NCI-H460 (cell line): Measurements from ENCODE around the gene DNAJC24. TPM values are rescaled to one million over a fixed set of nuclear protein-coding genes. Genes with fewer than 3 reads are reported as not detected.

Experiments used
- DNase-seq: peaks from one replicate; pipeline ENCODE4 v3.0.0-alpha.2; 2016; ENCODE audit warnings: low read depth; ENCODE audit errors: extremely low read depth
- total RNA-seq: library from RNA; depleted of rRNA; stranded (reverse); fragments of >200 nt; shearing (Covaris generic); gene quantifications from 2 replicates; pipeline ENCODE4 v1.2.3, GENCODE V29; 2014

DNAJC24 gene
- total RNA-seq, 1 experiment from 2014 or later, result 21.9 TPM

GRCh38 chr11:31412946-31413345, 43.3 kb downstream of the DNAJC24 start:
- no peak for DNase-seq

GRCh38 chr11:31414338-31414737, 44.7 kb downstream of the DNAJC24 start:
- DNase-seq, result no peak

- no peak for DNase-seq
Observed at GRCh38 chr11:31415435-31415834, 45.8 kb downstream of the DNAJC24 start.

GRCh38 chr11:31417357-31417756, 47.7 kb downstream of the DNAJC24 start:
- no peak for DNase-seq

- no peak for DNase-seq
Observed at GRCh38 chr11:31417816-31418215, 48.2 kb downstream of the DNAJC24 start.

- no peak for DNase-seq
Observed at GRCh38 chr11:31419138-31419537, 49.5 kb downstream of the DNAJC24 start.

- no peak for DNase-seq
Observed at GRCh38 chr11:31419669-31420068, 50.0 kb downstream of the DNAJC24 start.

GRCh38 chr11:31421820-31422219, 52.2 kb downstream of the DNAJC24 start:
- DNase-seq, result no peak

- DNase-seq, result no peak
Observed at GRCh38 chr11:31422703-31423102, 53.0 kb downstream of the DNAJC24 start.

- DNase-seq, result no peak
Observed at GRCh38 chr11:31424652-31425051, 55.0 kb downstream of the DNAJC24 start.

GRCh38 chr11:31433851-31434250, 64.2 kb downstream of the DNAJC24 start:
- no peak for DNase-seq

- no peak for DNase-seq
Observed at GRCh38 chr11:31437742-31438435, 68.2 kb downstream of the DNAJC24 start.

- no peak for DNase-seq
Observed at GRCh38 chr11:31441296-31441695, 71.6 kb downstream of the DNAJC24 start.

- DNase-seq, result no peak
Observed at GRCh38 chr11:31442086-31442485, 72.4 kb downstream of the DNAJC24 start.

GRCh38 chr11:31443802-31444201, 74.1 kb downstream of the DNAJC24 start:
- no peak for DNase-seq

- no peak for DNase-seq
Observed at GRCh38 chr11:31445621-31446020, 76.0 kb downstream of the DNAJC24 start.

- no peak for DNase-seq
Observed at GRCh38 chr11:31449040-31449439, 79.4 kb downstream of the DNAJC24 start.

GRCh38 chr11:31450841-31451240, 81.2 kb downstream of the DNAJC24 start:
- DNase-seq, result no peak

GRCh38 chr11:31455177-31455576, 85.5 kb downstream of the DNAJC24 start:
- no peak for DNase-seq

- DNase-seq, result no peak
Observed at GRCh38 chr11:31464436-31464835, 94.8 kb downstream of the DNAJC24 start.

- DNase-seq, result no peak
Observed at GRCh38 chr11:31474083-31474482, 104.4 kb downstream of the DNAJC24 start.

GRCh38 chr11:31477528-31478222, 108.0 kb downstream of the DNAJC24 start:
- no peak for DNase-seq
